ENCODE measurements around the gene SPINK5.

SPINK5 gene

DNA sequence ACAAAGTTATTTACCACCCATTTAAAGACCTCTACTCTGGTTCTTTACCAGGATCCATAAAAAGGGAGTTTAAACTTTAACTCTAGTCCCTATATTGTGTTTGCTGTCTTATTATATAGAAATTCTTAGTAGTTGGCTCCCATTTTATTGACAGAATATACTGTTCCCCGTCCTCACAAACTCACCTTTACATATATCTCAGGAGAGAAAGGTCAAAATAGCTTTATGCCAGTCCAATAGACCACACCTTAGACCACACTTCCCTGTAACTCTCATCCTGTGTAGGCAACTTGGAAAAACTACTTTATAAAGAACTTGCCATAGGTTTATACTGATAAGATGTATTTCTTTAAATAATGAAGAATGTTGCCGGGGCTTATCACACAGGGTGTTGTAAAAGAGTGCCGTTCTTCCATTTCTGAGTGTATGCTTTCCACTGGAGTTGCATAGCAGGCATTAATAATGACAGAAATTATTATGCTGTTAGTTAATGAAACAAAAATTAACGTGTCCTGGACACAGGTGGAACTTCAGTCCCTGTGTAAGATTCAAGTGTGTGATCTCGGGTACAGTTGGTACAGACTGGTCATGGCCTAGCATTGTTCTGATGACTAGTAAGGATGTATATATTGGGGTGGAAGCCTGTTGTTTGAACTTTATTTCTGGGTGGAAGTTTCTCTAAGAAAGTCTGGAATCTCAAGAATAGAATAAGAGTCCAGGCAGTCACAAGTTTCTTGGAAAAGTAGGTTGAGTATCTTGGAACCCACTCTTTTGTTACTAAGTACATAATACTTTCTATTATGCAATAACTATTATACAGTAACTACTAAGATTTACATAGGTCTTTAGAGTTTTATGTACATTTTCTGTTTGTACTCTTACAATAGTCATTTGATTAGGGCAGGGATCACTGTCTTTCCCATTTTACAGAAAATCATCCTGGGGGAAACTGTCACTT lies 71.6 kb downstream of the SPINK5 start:
- Mint-ChIP-seq H3K36me3 (ENCODE audit: low read depth) (no peaks in the 10 kb centered on the region), H3K4me1 (no peaks in the 10 kb centered on the region), H3K4me3 (no peak overlapping the region), H3K27ac (no peak overlapping the region), H3K9me3 (no peaks in the 10 kb centered on the region), H3K27me3 (ENCODE audit: low read depth) (peaks cover 4% of the 10 kb centered on the region)
- TF ChIP-seq, protein P1, sequence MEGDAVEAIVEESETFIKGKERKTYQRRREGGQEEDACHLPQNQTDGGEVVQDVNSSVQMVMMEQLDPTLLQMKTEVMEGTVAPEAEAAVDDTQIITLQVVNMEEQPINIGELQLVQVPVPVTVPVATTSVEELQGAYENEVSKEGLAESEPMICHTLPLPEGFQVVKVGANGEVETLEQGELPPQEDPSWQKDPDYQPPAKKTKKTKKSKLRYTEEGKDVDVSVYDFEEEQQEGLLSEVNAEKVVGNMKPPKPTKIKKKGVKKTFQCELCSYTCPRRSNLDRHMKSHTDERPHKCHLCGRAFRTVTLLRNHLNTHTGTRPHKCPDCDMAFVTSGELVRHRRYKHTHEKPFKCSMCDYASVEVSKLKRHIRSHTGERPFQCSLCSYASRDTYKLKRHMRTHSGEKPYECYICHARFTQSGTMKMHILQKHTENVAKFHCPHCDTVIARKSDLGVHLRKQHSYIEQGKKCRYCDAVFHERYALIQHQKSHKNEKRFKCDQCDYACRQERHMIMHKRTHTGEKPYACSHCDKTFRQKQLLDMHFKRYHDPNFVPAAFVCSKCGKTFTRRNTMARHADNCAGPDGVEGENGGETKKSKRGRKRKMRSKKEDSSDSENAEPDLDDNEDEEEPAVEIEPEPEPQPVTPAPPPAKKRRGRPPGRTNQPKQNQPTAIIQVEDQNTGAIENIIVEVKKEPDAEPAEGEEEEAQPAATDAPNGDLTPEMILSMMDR (IDR thresholded peaks at IDR 0.05; ENCODE audit: unreplicated experiment in 3 of 3) = no peak

DNA sequence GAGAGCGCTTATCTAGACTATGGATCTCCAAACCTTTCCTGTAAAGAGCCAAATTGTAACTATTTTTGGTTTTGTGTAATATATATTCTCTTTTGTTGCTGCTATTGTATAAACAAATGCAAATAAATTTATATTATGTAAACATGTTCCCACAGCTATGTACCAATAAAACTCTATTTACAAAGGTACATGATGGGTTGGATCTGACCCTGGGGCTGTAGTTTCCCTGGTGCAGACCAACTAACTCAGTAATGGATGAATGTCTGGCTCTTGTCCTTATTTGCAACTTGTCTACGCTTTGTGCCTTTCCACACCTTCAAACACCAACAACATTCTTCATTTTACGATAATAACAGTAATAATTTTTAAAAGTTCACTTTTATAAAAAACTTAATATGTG lies 77.1 kb downstream of the SPINK5 start:
- Mint-ChIP-seq H3K27me3 (ENCODE audit: low read depth) (peaks cover 4% of the 10 kb centered on the region), H3K4me3 (no peak overlapping the region), H3K27ac (no peak overlapping the region), H3K36me3 (ENCODE audit: low read depth) (no peaks in the 10 kb centered on the region), H3K4me1 (peaks cover under 1% of the 10 kb centered on the region), H3K9me3 (peaks cover 5% of the 10 kb centered on the region)
- TF ChIP-seq, protein P1 (IDR thresholded peaks at IDR 0.05; ENCODE audit: unreplicated experiment in 3 of 3) = no peak

DNA sequence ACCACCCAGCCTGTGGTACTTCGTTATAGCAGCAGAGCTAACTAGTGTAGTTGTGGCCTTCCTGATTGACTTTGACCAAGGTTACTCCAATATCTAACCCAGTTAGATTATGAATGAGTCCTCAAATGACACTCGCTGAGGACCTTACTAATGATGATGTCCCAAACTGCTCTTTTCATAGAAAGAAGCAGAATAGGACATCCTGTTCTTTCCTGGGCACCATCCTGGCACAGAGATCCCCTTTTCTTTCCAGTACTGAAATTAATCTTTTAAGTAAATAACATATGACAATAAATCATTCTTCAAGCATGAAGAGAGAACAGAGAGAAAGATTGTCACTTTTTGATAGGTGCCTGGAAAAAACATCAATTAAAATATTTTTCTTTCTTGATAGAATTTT lies 77.9 kb downstream of the SPINK5 start:
- H3K27ac Mint-ChIP-seq = no peak overlapping the region
- no peak overlapping the region for H3K4me3 Mint-ChIP-seq
- H3K9me3 Mint-ChIP-seq = peaks cover 5% of the 10 kb centered on the region
- TF ChIP-seq, protein P1 (IDR thresholded peaks at IDR 0.05; ENCODE audit: unreplicated experiment in 3 of 3) = no peak
- H3K4me1 Mint-ChIP-seq = peaks cover 6% of the 10 kb centered on the region
- H3K36me3 Mint-ChIP-seq (ENCODE audit: low read depth) = no peaks in the 10 kb centered on the region
- peaks cover 4% of the 10 kb centered on the region for H3K27me3 Mint-ChIP-seq (ENCODE audit: low read depth)

DNA sequence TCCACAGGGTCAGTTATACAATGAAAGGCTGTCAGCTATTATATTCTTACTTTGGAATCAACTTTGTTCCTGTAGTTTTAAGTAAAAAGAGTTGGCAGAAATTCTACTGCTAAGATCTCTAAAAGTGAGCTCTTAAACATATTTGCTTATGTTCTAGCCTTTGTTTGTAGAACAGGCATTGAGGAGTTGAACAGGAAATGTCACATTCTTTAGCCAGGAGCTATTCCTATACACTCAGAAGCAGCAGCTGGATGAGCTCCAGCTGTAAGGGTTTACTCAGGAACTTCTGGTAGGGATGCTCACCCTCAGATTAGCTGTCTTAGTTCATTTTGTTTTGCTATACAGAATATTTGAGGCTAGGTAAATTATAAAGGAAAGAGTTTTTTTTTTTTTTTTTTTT lies 82.1 kb downstream of the SPINK5 start:
- TF ChIP-seq, protein P1 (IDR thresholded peaks at IDR 0.05; ENCODE audit: unreplicated experiment in 3 of 3) = no peak
- H3K4me3 Mint-ChIP-seq = no peak overlapping the region
- H3K4me1 Mint-ChIP-seq = peaks cover 6% of the 10 kb centered on the region
- peaks cover 5% of the 10 kb centered on the region for H3K9me3 Mint-ChIP-seq
- H3K27me3 Mint-ChIP-seq (ENCODE audit: low read depth) = no peaks in the 10 kb centered on the region
- peak overlapping the region; percentile 27 to 69 (median 41) for H3K27ac Mint-ChIP-seq
- H3K36me3 Mint-ChIP-seq (ENCODE audit: low read depth) = no peaks in the 10 kb centered on the region

DNA sequence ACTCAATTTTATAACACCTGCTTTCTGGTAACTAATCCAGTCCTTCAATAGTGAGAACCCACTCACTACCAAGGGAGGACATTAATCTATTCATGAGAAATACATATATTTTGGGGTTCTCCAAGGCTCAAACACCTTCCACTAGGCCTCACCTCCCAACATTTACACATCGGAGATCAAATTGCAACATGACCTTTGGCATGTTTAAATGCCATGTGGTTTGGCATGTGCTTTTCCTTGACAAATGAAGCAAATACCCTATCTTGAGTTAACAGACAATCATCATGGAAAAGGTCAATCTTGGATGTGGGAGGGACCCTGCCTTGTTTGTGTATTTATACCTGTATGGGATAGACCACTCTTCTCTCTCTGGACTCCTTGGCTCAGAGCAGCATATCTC lies 82.7 kb downstream of the SPINK5 start:
- Mint-ChIP-seq H3K4me1 (peaks cover 6% of the 10 kb centered on the region), H3K9me3 (peaks cover 5% of the 10 kb centered on the region), H3K4me3 (no peak overlapping the region), H3K27me3 (ENCODE audit: low read depth) (no peaks in the 10 kb centered on the region), H3K27ac (no peak overlapping the region), H3K36me3 (ENCODE audit: low read depth) (no peaks in the 10 kb centered on the region)
- TF ChIP-seq, protein P1 (IDR thresholded peaks at IDR 0.05; ENCODE audit: unreplicated experiment in 3 of 3) = no peak

DNA sequence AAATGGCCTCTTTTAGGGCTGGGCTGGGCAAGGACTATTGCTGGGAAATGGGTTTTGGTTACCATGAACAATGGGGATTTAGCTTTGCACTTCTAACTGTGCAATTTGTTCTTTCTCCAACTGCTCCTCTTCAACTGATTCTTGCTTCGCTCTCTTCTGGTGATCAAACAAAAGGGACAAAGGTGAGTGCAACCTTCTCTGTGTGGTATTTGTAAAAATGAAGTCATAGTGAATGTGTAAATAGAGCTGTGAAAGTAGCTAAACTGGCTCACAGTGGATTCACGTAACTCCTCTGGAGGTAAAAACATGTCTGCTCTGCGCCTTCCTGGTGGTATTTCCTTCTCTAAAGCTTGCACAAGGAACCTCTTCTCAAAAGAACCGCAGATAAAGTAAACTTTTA lies 83.6 kb downstream of the SPINK5 start:
- Mint-ChIP-seq H3K4me1 (peaks cover 6% of the 10 kb centered on the region), H3K36me3 (ENCODE audit: low read depth) (no peaks in the 10 kb centered on the region), H3K27ac (no peak overlapping the region), H3K9me3 (peaks cover 5% of the 10 kb centered on the region), H3K27me3 (ENCODE audit: low read depth) (no peaks in the 10 kb centered on the region), H3K4me3 (no peak overlapping the region)
- TF ChIP-seq, protein P1 (IDR thresholded peaks at IDR 0.05; ENCODE audit: unreplicated experiment in 3 of 3) = no peak
